Panc1 (cell line): Measurements from ENCODE around the gene STK39. TPM values are rescaled to one million over a fixed set of nuclear protein-coding genes. Genes with fewer than 3 reads are reported as not detected.
"Not testable (repeated sequence)": the region's sequence is repeated elsewhere in the genome, so short reads cannot be mapped to it uniquely, and the experiment has no call there.

Experiments used
- ATAC-seq: fragments of 200-7000 bp; cut with Tn5 transposase; 2 replicates; pipeline ENCODE4 v1.9.1; 2020; ENCODE audit warnings: mild to moderate bottlenecking, moderate library complexity
- BruUV-seq: library from RNA; stranded (reverse); fragments of 400-500 nt; replicated peaks from 2 replicates; lab custom pipeline; 2021; lab: Mats Ljungman, UMichigan
- CTCF ChIA-PET: fragments of 300-600 bp; sonication (Branson Sonifier 250); formaldehyde crosslinking; loops from one replicate; lab custom pipeline; 2022; ENCODE audit warnings: antibody characterized with exemption; lab: Charles Lee
- POLR2A ChIA-PET: fragments of 300-600 bp; sonication (Branson Sonifier 250); formaldehyde crosslinking; loops from one replicate; lab custom pipeline; 2022; ENCODE audit warnings: antibody characterized with exemption; lab: Charles Lee
- DNase-seq: peaks from one replicate; pipeline ENCODE4 v3.0.0-alpha.2; 2010; ENCODE audit warnings: low read depth, low spot score
- H3K27ac ChIP-seq: 2 replicates; pipeline ENCODE4 v1.5.1; 2011; ENCODE audit warnings: mild to moderate bottlenecking, low read length, inconsistent platforms
- H3K27me3 ChIP-seq: fragments of 200-500 bp; sonication (Bioruptor generic); 2 replicates; pipeline ENCODE4 v1.6.0; 2014; ENCODE audit warnings: low read length, inconsistent platforms; ENCODE audit not compliant: control insufficient read depth, insufficient read depth
- H3K36me3 ChIP-seq: fragments of 200-500 bp; sonication (Bioruptor generic); 2 replicates; pipeline ENCODE4 v1.5.1; 2014; ENCODE audit warnings: inconsistent platforms, mild to moderate bottlenecking, low read length, moderate library complexity; ENCODE audit not compliant: control insufficient read depth, insufficient read depth
- H3K4me1 ChIP-seq: 2 replicates; pipeline ENCODE4 v1.5.1; 2011; ENCODE audit warnings: inconsistent platforms, mild to moderate bottlenecking, low read length, moderate library complexity; ENCODE audit not compliant: control insufficient read depth, insufficient read depth
- H3K4me3 ChIP-seq, 2 experiments: 2 replicates each; pipeline ENCODE4 v1.5.1; 2011 to 2012; ENCODE audit warnings: low read depth in 2 of 2, low read length in 2 of 2, mild to moderate bottlenecking in 2 of 2, inconsistent platforms in 1 of 2, moderate library complexity in 1 of 2
- H3K9me3 ChIP-seq: fragments of 200-500 bp; sonication (Bioruptor generic); 2 replicates; pipeline ENCODE4 v1.5.1; 2014; ENCODE audit warnings: low read depth, mild to moderate bottlenecking, inconsistent platforms, low read length, moderate library complexity; ENCODE audit not compliant: control insufficient read depth, insufficient read depth
- CTCF ChIP-seq: fragments of 450-650 bp; IDR thresholded peaks from 2 replicates; pipeline ENCODE4 v1.5.1; 2017; ENCODE audit warnings: mild to moderate bottlenecking
- POLR2AphosphoS5 ChIP-seq: IDR thresholded peaks from 2 replicates; pipeline ENCODE4 v1.6.1; 2012; ENCODE audit warnings: mild to moderate bottlenecking, low read depth, low read length, moderate library complexity
- REST ChIP-seq, 2 experiments: IDR thresholded peaks; 2 replicates each; pipeline ENCODE4 v1.6.1; 2011 to 2012; ENCODE audit warnings: low read depth in 2 of 2, control low read depth in 1 of 2, low read length in 1 of 2, mild to moderate bottlenecking in 1 of 2, moderate library complexity in 1 of 2; ENCODE audit not compliant: insufficient read depth in 1 of 2
- SIN3A ChIP-seq: IDR thresholded peaks from 2 replicates; pipeline ENCODE4 v1.6.1; 2012; ENCODE audit warnings: low read depth, mild to moderate bottlenecking, low read length, moderate library complexity, borderline replicate concordance; ENCODE audit not compliant: insufficient read depth
- TCF7L2 ChIP-seq: IDR thresholded peaks from 2 replicates; pipeline ENCODE4 v1.6.1; 2011; ENCODE audit warnings: mild to moderate bottlenecking, low read depth, low read length, inconsistent platforms
- in situ Hi-C: cut with HindIII; loops from 2 replicates; pipeline ENCODE4 v1.10.0; 2016; ENCODE audit warnings: low sequenced_read_pairs, low pct_unique_long_range_greater_than_20kb
- intact Hi-C: fragments of 100-400 bp; cut with micrococcal nuclease; formaldehyde crosslinking; loops from one replicate; pipeline ENCODE4 v1.10.0; 2022; ENCODE audit not compliant: unreplicated experiment
- total RNA-seq: library from RNA; stranded (reverse); gene quantifications from one replicate; pipeline ENCODE4 v1.2.1, GENCODE V29; 2021; ENCODE audit not compliant: unreplicated experiment

The STK39 gene
- total RNA-seq, 1 experiment from 2014 or later, result 14.0 TPM

GRCh38 chr2:168044176-168044575 is 203.2 kb downstream of the STK39 start:
- Histone ChIP-seq H3K9me3 (no peaks in the 10 kb centered on the region), H3K27me3 (no peaks in the 10 kb centered on the region), H3K4me1 (no peaks in the 10 kb centered on the region), H3K27ac (no peak overlapping the region), H3K36me3 (no peaks in the 10 kb centered on the region), H3K4me3 (no peak overlapping the region)
- CTCF ChIA-PET, result no interaction called here
- DNase-seq (no peak), ATAC-seq (no peak)
- POLR2A ChIA-PET, result no interaction called here
- no TSS peak for BruUV-seq
- intact Hi-C loops, result no loop called here
- TF ChIP-seq POLR2AphosphoS5 (no peak), TCF7L2 (no peak), REST (IDR thresholded peaks at IDR 0.05; ENCODE audit: insufficient read depth in 1 of 2, low read depth in 2 of 2, low read length in 1 of 2) (no peak), CTCF (no peak), SIN3A (no peak)
- in situ Hi-C loops, result no loop called here

- H3K36me3 ChIP-seq, CTCF ChIA-PET, H3K4me3 ChIP-seq, H3K27me3 ChIP-seq, in situ Hi-C loops, ATAC-seq, H3K9me3 ChIP-seq, DNase-seq, BruUV-seq, intact Hi-C loops, POLR2A ChIA-PET, H3K27ac ChIP-seq, H3K4me1 ChIP-seq: not testable (repeated sequence)
These were observed 205.1 kb downstream of the STK39 start for GRCh38 chr2:168042127-168042824.

GRCh38 chr2:168039881-168040280 is 207.5 kb downstream of the STK39 start:
- Histone ChIP-seq H3K9me3 (no peaks in the 10 kb centered on the region), H3K27me3 (no peaks in the 10 kb centered on the region), H3K36me3 (no peaks in the 10 kb centered on the region), H3K4me3 (no peak overlapping the region), H3K4me1 (no peaks in the 10 kb centered on the region), H3K27ac (no peak overlapping the region)
- intact Hi-C loops (no loop called here), in situ Hi-C loops (no loop called here)
- POLR2A ChIA-PET, result no interaction called here
- TF ChIP-seq SIN3A (no peak), POLR2AphosphoS5 (no peak), REST (IDR thresholded peaks at IDR 0.05; ENCODE audit: insufficient read depth in 1 of 2, low read depth in 2 of 2, low read length in 1 of 2) (no peak), TCF7L2 (no peak), CTCF (no peak)
- BruUV-seq, result no TSS peak
- ATAC-seq (no peak), DNase-seq (no peak)
- CTCF ChIA-PET, result no interaction called here
